Measurements from ENCODE around the gene NTRK1.

Gene NTRK1

DNA sequence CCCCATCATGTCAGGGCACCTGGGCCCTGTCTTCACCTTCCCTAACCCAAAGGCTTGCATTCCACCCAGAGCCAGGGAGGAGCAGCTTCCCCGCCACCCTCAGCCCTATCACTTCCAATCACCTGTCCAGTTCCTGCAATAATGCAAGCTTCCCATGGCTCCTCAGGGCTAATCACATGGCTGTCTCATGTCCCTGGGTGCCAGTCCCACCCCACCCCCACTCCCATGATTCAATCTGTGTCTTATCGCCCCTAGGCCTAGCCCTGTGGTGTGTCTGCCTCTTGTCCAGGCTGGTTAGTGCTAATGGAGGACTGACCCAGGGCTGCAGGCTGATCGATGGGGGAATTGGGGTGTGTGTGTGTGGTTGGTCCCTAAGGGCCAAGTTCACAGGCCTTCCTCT lies 21.9 kb downstream of the NTRK1 start:
- peak; percentile 46 for DNase-seq

- DNase-seq, result no peak
Measured at GRCh38 chr1:156883919-156884318, 23.3 kb downstream of the NTRK1 start.

- DNase-seq, result no peak
Measured at GRCh38 chr1:156884560-156885184, 24.0 kb downstream of the NTRK1 start.

DNA sequence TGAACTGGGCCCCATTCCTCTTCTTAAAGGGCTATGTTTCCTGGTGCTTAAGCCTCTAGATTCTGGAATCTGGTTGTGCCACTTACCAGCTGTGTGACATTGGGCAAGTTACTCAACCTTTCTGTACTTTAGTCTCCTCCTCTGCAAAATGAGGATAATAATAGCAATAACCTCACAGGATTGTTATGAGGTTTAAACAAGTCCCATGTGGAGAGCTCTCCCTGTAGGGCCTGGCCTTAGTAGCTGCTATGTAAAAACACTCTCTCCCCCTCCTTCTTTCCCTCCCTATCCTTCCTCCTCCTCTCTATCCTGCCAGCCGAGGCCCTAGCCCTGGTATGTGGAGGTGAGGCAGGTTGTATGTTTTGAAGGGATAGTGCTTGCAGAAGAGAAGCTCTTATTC lies 24.6 kb downstream of the NTRK1 start:
- DNase-seq, result no peak

DNA sequence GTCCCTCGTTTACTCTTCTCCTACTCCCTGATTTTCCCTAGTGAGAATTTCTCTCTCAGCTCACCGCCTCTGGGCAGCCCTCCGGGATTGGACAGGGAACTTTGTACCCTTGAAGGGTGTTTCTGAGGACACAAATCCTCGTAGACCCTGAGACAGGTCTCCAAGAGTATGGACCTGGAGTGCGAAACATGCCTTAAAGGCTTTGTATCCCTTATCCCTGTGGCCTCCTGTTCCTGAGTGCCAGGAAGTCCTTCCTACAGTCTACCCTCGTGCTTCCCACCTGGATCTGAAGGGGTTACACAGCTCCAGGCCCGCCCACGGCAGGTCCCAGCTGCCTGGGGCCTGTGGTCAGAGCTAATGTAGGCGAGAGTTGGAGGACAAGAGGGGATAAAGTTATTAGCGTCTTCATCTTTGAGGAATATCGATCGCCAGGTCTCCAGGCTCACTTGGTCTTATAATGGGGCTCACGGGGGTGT lies 25.3 kb downstream of the NTRK1 start:
- no peak for DNase-seq

DNA sequence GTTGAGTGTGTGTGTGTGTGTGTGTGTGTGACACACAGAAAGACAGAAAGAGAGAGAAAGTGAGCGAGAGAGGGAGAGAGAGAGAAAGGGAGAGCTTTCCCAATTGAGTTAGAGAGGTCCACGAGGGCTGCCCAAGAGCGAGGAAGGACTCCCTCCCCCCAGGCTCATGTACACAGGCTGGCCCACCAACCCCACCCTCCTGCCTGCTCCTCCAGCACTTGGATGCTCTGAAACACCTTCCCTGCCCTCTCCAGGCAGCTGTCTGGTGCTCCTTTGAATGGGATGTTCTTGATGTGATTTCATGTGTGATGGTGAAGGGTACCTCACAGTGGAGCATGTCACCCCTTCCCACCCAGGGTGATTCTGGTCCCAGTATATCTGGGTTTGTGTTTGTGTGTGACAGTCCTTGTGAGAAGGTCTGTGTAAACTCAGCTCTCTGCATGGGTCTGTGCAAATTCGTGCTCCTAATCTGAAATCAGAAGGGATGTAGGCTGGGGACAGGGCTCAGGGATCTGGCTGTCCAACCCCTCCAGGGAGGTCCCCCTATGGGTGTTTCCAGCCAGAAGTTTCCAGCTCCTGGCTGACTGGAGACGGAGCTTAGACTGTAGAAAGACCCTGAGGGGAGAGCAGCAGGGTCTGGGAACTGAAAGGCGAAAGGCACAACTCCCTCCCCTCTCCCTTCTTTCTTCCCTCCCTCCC lies 26.1 kb downstream of the NTRK1 start:
- DNase-seq, result no peak

DNA sequence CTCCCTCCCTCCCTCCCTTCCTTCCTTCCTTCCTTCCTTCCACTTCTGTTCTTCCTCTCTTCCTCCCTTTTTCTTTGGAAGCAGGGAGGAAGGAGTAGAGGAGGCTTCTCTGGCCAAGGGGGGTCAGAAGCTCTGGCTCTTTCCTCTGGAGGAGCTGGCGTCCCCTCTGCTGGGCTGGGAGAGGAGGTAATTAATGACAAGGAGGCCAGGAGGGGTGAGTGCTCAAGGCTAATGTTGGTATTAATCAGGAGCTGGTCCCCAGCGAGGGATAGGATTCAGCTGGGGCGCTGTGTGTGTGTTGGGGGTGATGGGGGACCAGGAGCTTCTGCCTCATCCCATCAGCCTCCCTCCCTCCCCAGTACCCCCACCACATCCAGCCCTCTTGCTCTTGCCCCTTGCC lies 26.7 kb downstream of the NTRK1 start:
- DNase-seq, result peak; percentile 76

DNA sequence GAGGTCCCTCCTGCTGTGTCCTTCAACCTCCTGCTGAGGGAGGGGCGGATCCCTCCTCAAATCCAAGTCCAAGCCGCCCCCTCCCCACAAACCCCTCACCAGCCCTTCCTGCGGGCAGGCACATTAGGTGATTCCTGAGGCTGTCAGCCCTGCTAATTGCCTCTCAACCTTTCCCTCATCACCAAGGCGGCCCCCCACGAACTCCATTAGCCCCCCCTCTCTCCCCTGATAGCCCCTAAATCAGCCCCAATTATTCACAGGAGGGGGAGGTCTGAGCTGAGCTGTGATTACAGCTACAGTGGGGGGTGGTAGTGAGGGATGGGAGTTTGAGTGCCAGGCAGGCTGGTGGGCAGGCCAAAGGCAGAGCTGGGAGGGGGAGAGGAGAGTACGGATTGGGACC lies 27.1 kb downstream of the NTRK1 start:
- peak; percentile 74 for DNase-seq

GRCh38 chr1:156889802-156890580 lies 29.3 kb downstream of the NTRK1 start:
- DNase-seq, result peak; percentile 93

DNA sequence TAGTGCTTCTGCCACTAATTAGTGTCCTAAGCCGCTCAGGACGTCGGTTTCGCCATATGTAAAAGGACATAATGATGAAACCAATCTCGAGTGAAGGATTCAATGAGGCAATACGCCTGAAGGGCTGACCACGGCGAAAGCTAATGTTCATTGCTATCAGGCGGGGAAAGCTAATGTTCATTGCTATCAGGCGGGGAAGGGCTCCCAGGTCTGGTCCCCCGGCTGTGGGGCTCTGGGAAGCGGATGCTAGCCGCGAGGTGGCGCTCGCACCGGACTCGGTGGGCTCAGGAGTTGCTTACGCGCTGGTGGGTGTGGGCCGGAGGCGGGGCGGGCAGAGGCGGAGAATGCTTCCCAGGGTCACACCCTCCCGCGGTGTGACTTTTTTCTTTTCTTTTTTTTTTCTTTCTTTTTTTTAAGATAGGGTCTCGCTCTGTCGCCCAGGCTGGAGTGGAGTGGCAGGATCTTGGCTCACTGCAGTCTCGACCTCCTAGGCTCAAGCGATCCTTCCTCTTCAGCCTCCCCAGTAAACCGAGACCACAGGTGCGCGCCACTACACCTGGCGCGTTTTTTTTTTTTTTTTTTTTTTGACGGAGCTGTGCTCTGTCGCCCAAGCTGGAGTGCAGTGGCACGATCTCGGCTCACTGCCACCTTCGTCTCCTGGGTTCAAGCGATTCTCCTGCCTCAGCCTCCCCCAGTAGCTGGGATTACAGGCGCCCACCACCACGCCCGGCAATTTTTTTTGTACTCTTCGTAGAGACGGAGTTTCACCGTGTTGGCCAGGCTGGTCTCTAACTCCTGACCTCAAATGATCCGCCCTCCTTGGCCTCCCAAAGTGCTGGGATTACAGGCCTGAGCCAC lies 31.8 kb downstream of the NTRK1 start:
- peak; percentile 96 for DNase-seq

DNA sequence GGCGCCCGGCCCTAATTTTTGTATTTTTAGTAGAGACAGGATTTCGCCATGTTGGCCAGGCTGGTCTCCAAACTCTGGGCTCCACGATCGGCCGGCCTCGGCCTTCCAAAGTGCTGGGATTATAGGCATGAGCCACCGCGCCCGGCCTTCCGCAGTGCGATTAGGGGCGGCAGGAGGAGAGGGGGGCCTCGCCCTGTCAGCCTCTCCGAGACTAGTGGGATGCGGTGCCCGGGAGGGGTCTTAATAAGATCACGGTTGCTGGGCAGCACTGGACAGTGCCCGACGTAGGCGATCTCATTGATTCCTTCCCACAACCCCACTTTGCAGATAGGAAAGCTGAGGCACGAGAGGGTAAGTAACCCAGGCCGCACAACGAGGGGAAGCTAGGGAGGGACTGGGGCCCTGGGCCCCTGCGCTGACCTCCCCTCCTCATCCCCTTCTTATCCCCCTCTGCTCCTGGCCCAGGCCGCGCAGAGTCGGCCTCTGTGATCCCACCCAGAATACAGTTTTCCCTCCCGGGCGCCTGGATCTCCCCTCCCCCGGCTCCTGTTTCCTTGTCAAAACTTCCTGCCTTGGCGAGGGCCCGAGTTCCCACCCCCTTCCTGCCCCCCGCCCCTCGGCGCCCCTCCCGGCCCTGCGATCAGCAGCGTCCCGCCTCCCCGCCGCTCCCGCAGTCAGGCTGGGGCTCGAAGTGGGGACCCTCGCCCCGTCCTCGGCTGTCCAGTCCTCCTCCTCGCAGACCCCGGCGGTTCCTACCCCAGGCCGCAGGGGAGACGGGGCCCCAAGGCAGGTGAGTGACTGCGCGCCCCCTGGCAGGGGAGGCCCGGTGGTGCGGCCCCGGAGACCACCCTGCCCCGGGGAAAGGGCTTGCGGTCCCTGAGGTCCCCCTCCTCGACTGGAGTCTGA lies 32.6 kb downstream of the NTRK1 start, which contains the start of gene PEAR1:
Gene PEAR1 (plus strand): TSS at position 671 of the 906 bp plus-strand sequence. CDS start 10,209 bp downstream, outside the sequence.
- DNase-seq, result peak; percentile 65

GRCh38 chr1:156894001-156894400 lies 33.3 kb downstream of the NTRK1 start:
- DNase-seq, result no peak

- DNase-seq, result peak; percentile 29
Measured at GRCh38 chr1:156894711-156895454, 34.2 kb downstream of the NTRK1 start.

DNA sequence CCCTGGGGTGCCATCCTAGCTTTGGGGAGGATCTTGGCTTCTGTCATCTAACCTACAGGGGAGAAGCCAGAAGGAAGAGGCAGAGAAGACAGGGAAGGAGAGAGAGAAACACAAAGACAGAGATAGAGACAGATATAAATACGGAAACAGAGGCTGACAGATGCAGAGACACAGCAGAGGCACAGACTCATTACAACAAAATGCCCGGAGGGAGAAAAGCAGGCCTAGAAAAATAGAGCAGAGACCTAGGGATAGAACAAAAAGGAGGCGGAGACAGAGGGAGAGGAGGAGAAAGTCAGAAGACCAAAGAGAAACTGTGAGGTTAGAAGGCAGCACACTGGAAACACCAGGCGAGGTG lies 34.8 kb downstream of the NTRK1 start:
- DNase-seq, result no peak

GRCh38 chr1:156895927-156896326 lies 35.3 kb downstream of the NTRK1 start:
- DNase-seq, result no peak

DNA sequence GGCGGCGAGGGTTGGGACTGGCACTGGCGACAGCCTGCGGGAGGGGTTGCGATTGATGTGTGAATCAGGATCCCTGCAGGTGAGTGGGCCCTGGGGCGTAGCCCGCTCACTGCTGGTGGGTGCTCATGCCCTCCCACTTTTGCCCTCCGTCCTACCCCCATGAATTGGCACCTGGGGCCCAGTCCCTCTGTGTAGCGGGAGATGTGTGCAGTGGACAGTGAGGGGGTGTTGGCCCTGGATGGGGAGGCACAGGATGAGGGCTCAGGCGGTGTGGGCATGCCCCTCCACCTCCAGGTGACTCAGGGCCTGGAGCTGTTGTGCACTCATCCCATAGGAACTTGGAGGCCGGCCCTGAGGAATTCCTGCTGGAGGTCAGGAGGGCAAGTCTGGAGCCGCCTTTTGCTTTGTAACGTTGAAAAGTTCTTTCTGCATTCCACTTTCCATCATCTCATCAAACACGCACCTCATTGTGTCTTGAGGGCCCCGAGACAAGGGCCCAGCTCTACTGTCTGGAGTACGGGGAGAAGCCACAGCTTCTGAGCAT lies 35.9 kb downstream of the NTRK1 start:
- DNase-seq, result no peak

DNA sequence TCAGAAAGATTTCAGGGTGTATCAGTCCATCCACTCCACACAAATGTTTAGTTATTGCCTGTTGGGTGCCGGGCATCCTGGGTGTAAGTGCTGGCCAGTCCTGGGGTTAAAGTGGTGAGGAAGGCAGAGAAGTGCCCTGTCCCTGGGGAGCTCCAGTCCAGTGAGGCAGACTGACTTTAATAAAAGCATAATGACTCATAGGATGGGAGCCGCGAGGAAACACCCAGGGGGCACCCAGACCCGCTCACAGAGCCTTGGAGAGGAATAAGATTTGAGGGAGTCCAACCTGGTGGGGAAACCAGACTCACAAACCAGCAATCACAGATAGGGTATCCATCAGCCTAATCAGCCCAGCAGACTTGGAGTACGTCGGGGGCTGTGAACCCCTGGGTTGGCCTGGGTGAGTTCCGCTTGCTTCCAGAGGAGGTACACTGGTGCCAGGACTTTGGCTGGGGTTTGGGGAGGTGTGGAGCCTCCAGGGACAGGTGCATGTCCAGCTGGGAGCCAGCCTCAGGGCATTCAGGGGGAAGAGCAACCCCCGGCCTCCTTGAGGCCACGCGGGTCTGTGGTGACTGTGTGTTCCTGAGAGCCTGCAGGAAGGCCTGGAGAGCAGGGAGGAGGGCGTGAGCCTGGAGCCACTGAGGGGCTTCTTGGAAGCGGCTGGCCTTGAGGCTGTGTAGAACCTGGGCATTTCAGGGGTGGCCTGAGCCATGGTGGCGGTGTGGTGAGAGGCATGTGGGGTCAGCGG lies 36.6 kb downstream of the NTRK1 start:
- DNase-seq, result no peak

DNA sequence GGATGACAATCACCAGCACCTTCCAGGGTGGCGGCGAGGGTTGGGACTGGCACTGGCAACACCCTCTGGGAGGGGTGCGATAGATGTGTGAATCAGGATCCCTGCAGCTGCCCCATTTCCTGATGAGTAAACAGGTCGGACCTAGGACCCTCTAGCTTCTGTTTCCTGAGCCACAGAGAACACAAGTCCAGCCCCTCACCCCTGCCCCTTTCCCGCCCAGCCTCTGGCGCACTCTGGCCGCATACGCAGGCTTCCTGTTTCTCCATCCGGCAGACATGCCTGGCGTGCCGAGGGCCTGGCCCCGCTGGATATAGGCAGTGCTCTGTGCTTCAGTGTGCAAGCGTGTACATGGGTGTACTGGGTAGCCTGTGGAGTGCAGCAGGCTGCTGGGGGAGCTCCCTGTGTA lies 37.5 kb downstream of the NTRK1 start:
- DNase-seq, result no peak

DNA sequence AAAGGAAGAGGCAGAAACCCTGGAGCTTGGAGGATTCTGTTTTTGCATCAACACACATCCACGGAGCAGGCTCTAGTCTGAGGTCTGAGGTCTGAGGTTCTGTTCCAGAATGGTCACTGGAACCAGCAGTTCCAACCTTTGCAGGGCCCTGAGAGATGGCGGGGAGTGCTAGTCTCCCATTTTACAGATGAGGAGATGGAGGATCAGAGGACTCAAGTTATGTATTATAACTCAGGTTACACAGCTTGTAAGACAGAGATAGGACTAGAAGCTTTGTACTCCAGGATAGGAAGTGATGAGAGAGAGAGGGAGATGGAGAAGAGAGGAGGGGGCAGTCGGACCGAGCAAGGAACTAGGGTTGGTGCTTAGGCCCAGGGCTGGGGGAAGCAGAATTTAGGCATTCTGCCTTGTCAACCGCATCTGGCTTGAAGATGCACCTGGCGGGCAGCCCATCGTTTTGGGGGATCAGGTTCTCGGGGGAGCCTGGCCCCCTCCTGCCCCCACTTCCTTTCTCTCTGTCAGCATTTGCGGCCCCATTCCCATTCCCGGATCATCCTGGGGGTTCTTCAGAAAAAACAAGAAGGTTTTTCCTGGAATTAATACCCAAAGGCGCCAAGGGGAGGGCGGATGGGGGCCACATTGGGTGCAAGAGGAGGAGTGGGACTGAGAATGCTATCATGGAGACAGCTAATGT lies 38.5 kb downstream of the NTRK1 start:
- no peak for DNase-seq

All from eye (tissue), 1 donor.